ENCODE data around the gene MT1F.
"Not testable (repeated sequence)": the region's sequence is repeated elsewhere in the genome, so short reads cannot be mapped to it uniquely, and the experiment has no call there.

The MT1F gene

GRCh38 chr16:56645311-56645710, 12.4 kb upstream of the MT1F start:
- no peak for DNase-seq (ENCODE audit: low read depth)

GRCh38 chr16:56645838-56646237, 11.9 kb upstream of the MT1F start:
- no peak for DNase-seq (ENCODE audit: low read depth)

- no peak for DNase-seq (ENCODE audit: low read depth)
These were observed 9.9 kb upstream of the MT1F start for GRCh38 chr16:56647641-56648431.

- no peak for DNase-seq (ENCODE audit: low read depth)
These were observed 8.5 kb upstream of the MT1F start for GRCh38 chr16:56649271-56649670.

GRCh38 chr16:56649820-56650219, 7.9 kb upstream of the MT1F start:
- DNase-seq (ENCODE audit: low read depth): no peak

- no peak for DNase-seq (ENCODE audit: low read depth)
These were observed 6.2 kb upstream of the MT1F start, which contains the start of gene MT1B for GRCh38 chr16:56651586-56651985. MT1B (plus strand) TSS chr16:56651886; CDS start chr16:56651954, 68 bp downstream.

- DNase-seq (ENCODE audit: low read depth): no peak
These were observed 5.2 kb upstream of the MT1F start for GRCh38 chr16:56652600-56652999.

GRCh38 chr16:56653218-56653617, 4.5 kb upstream of the MT1F start:
- DNase-seq (ENCODE audit: low read depth): no peak

GRCh38 chr16:56658327-56658875, 642 bp downstream of the MT1F start:
- DNase-seq (ENCODE audit: low read depth): no peak

- no peak for DNase-seq (ENCODE audit: low read depth)
These were observed 4.9 kb downstream of the MT1F start for GRCh38 chr16:56662357-56663354.

GRCh38 chr16:56664506-56664905, 6.7 kb downstream of the MT1F start:
- DNase-seq (ENCODE audit: low read depth): no peak

- DNase-seq (ENCODE audit: low read depth): not testable (repeated sequence)
These were observed 7.8 kb downstream of the MT1F start for GRCh38 chr16:56665286-56666261.

- no peak for DNase-seq (ENCODE audit: low read depth)
These were observed 10.1 kb downstream of the MT1F start, which contains the start of gene MT1G for GRCh38 chr16:56667581-56668571. MT1G (minus strand) TSS chr16:56668065; CDS start chr16:56667993, 72 bp downstream.

GRCh38 chr16:56669005-56669839, 11.5 kb downstream of the MT1F start, which contains the start of gene MT1H:
MT1H (plus strand) TSS chr16:56669814; CDS start chr16:56669885, 71 bp downstream.
- DNase-seq (ENCODE audit: low read depth): no peak

- DNase-seq (ENCODE audit: low read depth): no peak
These were observed 12.3 kb downstream of the MT1F start for GRCh38 chr16:56669840-56670619.

GRCh38 chr16:56670620-56670934, 12.8 kb downstream of the MT1F start:
- DNase-seq (ENCODE audit: low read depth): no peak

- not testable (repeated sequence) for DNase-seq (ENCODE audit: low read depth)
These were observed 13.9 kb downstream of the MT1F start for GRCh38 chr16:56671691-56672090.

GRCh38 chr16:56672171-56672570, 14.4 kb downstream of the MT1F start:
- DNase-seq (ENCODE audit: low read depth): not testable (repeated sequence)
